WERI-Rb-1 (cell line): ENCODE measurements around the gene TFPI2.
A peak's percentile ranks its signal among the peaks of the same experiment; 100 is the strongest.

Experiments used
- DNase-seq: peaks from one replicate; pipeline ENCODE4 v3.0.0-alpha.2; 2020
- H3K27ac ChIP-seq: fragments of 250-450 bp; sonication (Bioruptor Pico); 2 replicates; pipeline ENCODE4 v1.5.1; 2020; ENCODE audit warnings: mild to moderate bottlenecking, moderate library complexity
- H3K27me3 ChIP-seq: fragments of 250-450 bp; sonication (Bioruptor Pico); 2 replicates; pipeline ENCODE4 v1.5.1; 2021; ENCODE audit warnings: mild to moderate bottlenecking, low read depth, moderate library complexity; ENCODE audit not compliant: insufficient read depth, severe bottlenecking
- H3K36me3 ChIP-seq: fragments of 250-450 bp; sonication (Bioruptor Pico); 2 replicates; pipeline ENCODE4 v1.5.1; 2020; ENCODE audit warnings: mild to moderate bottlenecking, moderate library complexity
- H3K4me3 ChIP-seq: 2 replicates; pipeline ENCODE4 v1.5.1; 2011; ENCODE audit warnings: low read depth, mild to moderate bottlenecking, control low read depth, low read length
- H3K9me3 ChIP-seq: fragments of 250-450 bp; sonication (Bioruptor Pico); 2 replicates; pipeline ENCODE4 v1.5.1; 2021; ENCODE audit warnings: mild to moderate bottlenecking, moderate library complexity; ENCODE audit not compliant: severe bottlenecking
- CTCF ChIP-seq: IDR thresholded peaks from 2 replicates; pipeline ENCODE4 v1.5.1; 2011; ENCODE audit warnings: low read depth, mild to moderate bottlenecking, control low read depth, inconsistent platforms, low read length

TFPI2 gene

DNA sequence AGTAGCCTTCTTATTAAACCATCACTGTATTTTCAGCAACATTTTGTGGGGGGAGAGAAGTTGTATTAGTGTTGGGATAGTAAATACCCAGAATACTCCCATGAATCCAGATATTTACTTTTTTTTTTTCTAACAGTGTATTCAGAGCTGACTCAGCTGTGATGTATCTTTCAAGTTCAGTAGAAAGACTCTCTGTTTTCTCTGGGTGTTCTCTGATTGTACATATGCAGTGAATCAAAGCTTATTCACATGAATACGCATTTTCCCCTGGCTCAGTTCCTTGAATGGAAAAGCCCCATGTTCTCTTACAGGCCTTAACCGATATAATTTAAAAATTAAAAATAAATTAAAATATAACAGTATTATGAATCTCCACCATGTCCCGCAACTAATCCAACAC lies 1.3 kb downstream of the TFPI2 start:
- Histone ChIP-seq H3K4me3 (no peak overlapping the region), H3K27me3 (no peaks in the 10 kb centered on the region)

GRCh38 chr7:93884541-93884940 lies 6.0 kb downstream of the TFPI2 start:
- no peak for TF ChIP-seq CTCF
- H3K36me3 ChIP-seq: no peaks in the 10 kb centered on the region
- no peaks in the 10 kb centered on the region for H3K27me3 ChIP-seq
- H3K27ac ChIP-seq: no peak overlapping the region
- no peak overlapping the region for H3K4me3 ChIP-seq
- H3K9me3 ChIP-seq: no peaks in the 10 kb centered on the region
- DNase-seq: no peak

More for the DNA sequence above, 1.3 kb downstream of the TFPI2 start:
- Histone ChIP-seq H3K36me3 (no peaks in the 10 kb centered on the region), H3K27ac (no peak overlapping the region), H3K9me3 (no peaks in the 10 kb centered on the region)
- TF ChIP-seq CTCF: no peak
- no peak for DNase-seq

GRCh38 chr7:93883917-93884345 lies 6.6 kb downstream of the TFPI2 start:
- Histone ChIP-seq H3K36me3 (no peaks in the 10 kb centered on the region), H3K4me3 (no peak overlapping the region), H3K27me3 (no peaks in the 10 kb centered on the region), H3K9me3 (no peaks in the 10 kb centered on the region), H3K27ac (no peak overlapping the region)
- DNase-seq: no peak
- no peak for TF ChIP-seq CTCF

DNA sequence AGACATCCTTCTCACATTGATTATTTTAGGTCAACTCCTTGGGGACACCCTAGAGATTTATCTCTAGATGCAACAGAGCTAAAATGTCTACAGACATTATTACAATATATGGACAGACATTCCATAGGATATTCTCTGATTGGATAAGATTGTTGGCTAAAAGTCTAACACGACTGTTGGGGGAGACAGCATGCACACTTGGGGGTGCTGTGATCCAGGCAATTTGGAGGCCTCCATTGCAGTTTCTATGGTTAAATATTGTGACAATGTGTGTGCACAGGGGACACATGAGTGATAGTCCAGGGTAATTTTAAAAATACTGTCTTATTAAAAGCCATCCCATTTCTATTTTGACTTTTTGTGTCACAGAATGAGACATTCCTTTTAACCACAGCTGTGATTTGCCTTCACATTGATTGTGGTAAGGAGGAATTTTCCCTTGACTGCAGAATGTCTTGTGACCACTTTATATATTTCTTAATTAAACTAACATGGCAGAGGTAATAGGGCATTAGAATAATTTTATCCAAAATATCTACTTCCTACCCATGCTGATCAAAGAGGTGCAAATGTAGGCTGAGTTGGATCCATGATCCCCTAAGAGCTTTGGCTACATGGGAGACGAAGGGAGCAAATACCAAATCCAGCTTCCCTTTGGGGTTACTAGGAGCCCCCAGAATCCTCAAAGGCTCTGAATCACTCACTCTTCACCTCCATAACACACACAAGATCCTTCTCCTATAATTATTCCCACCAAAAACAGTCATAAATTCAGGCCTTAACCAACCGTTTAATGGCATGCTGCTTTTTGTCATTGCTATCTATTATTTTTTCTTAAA lies 7.3 kb downstream of the TFPI2 start:
- no peak for DNase-seq
- Histone ChIP-seq H3K27me3 (no peaks in the 10 kb centered on the region), H3K9me3 (no peaks in the 10 kb centered on the region), H3K4me3 (no peak overlapping the region), H3K27ac (no peak overlapping the region), H3K36me3 (no peaks in the 10 kb centered on the region)
- TF ChIP-seq CTCF: 0 out of 2 replicates have a peak, but pooled peaks have one; percentile 13

DNA sequence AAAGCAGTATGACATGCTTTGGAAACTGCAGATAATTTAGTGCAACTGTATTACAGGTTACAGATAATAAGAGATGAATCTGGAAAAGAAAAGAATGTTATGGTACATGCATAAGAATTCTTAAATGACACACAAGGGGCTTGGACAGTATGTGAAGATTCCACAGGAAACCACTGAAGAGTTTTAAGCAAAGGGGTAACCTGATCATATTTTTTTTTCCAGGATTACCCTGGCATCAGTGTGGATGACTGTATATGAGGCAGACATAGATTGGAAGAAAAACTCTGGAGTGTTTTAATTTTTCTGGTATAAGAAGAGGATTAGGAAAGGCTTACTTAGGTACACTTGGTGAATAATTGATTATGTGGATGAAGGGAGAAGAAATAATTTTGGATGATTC lies 8.1 kb downstream of the TFPI2 start:
- Histone ChIP-seq H3K36me3 (no peaks in the 10 kb centered on the region), H3K27ac (no peak overlapping the region), H3K9me3 (no peaks in the 10 kb centered on the region), H3K27me3 (no peaks in the 10 kb centered on the region), H3K4me3 (no peak overlapping the region)
- no peak for TF ChIP-seq CTCF
- DNase-seq: no peak

GRCh38 chr7:93879356-93879755 lies 11.2 kb downstream of the TFPI2 start:
- Histone ChIP-seq H3K27ac (no peak overlapping the region), H3K4me3 (no peak overlapping the region), H3K9me3 (no peaks in the 10 kb centered on the region), H3K27me3 (no peaks in the 10 kb centered on the region), H3K36me3 (no peaks in the 10 kb centered on the region)
- no peak for DNase-seq
- TF ChIP-seq CTCF: no peak
